NCI-H2196 (cell line): ENCODE measurements around the gene METTL25.

Source experiments
- DNase-seq: peaks from one replicate; lab custom pipeline; 2025; ENCODE audit not compliant: unreplicated experiment; lab: John Stamatoyannopoulos, UW

METTL25 gene

DNA sequence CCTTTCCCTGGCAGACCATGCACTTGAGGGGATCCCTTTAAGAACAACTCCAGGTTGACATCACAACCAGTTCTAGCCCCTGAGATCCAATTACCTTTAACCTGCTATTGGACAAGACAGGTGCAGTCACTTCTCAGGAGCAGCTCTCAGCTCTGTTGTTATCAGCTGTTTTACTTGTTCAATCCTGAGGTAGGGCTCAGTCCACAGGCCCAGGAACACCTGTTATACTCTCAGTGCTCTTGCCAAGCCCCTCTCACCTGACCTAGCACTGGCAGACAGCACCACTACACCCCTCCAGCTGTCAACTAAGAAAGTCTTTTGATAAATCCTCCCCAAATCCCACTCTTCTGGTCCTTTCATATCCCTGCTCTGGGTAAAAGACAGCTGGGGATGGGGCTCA is 164.4 kb downstream of the METTL25 start:
- no peak for DNase-seq

DNA sequence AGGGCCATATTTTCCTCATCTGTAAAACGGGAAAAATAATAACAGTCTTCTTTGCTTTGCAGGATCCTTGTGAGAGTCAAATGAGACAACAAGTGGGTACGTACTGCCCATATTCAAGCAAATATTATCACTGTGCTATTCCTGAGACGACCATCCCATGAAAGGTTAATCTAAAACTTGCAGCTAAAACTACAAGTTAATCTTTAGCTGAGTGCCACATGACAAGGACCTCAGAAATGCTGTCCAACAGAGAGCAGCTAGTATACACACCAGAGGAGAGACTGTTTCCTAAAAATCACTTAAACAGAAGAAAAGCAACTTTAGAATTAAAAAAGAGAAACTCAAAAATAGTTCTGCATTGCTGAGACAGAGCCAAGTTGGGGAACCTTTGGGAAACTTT is 165.7 kb downstream of the METTL25 start:
- DNase-seq, result no peak

DNA sequence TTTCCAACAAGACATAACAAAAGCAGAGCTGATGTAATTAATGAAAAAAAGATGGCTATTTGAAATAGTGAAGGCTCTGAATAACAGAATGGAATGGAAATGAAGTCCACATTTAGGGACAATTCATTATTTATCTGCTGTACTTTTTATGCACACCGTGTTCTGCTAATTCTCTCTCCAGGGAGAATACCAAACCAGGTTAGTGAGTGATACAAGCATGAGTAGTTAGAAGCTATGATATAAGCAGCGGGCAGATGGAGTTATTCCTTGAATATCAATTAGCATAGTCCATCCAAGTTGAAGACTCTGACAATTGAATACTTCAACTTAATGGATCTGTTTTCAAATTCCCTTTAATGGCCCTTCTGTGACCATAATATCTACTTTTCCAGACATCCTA is 166.3 kb downstream of the METTL25 start:
- DNase-seq, result no peak

DNA sequence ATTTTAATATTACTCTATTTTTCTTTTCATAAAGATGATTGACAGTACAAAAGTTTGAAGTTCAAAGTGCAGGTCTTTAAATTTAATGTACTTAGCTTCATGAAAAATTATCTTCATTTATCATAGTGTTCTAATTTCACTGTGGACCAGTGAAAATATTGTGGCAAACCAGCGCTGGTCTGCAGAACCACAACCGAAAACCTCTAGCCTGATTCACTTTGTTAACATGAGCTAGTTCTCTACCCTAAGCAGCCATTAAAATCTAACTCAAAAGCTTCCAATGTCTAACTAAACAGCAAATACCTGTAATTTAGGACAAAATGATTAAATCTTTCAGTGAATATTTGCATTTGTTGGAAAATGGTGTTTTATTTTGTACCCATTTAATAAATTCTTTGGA is 167.3 kb downstream of the METTL25 start:
- no peak for DNase-seq

DNA sequence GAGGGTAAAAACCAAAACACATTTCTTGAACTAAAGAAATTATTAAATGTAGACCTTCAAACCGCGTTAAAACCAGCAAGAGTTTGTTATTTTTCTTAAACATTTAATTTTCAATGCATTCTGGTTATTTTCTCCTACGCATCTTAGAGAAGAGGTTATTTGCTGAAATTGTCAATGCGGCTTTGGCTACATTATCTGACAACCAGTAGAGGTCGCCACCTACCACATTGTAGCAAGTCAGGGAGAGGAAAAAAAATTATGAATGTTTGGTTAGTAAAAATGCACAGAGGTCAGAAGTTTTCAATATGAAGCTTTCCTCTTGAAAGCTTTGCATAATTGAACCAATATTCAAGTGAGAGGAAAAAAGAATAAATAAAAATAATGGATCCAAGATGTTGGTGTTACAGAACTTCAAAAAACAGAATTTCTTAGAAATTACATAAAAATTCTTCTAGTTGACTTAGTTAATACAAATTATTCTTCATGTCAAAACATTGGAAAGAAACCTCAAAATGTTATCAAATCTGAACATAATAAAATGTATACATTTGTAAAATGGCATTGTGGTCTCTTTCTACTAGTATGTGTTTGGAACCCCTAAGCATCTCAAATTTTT is 168.9 kb downstream of the METTL25 start:
- peak; percentile 54 for DNase-seq
